SK-N-MC (cell line): Measurements from ENCODE around the gene TOMM7.
A peak's percentile ranks its signal among the peaks of the same experiment; 100 is the strongest.

Source experiments
- DNase-seq: peaks from one replicate; pipeline ENCODE4 v3.0.0-alpha.2; 2011; ENCODE audit warnings: low read depth, low spot score
- H3K27ac ChIP-seq: fragments of 200-600 bp; sonication (generic); 2 replicates; pipeline ENCODE4 v1.5.1; 2016; ENCODE audit warnings: mixed run types
- H3K36me3 ChIP-seq: fragments of 200-600 bp; sonication (generic); 2 replicates; pipeline ENCODE4 v1.6.1; 2017; ENCODE audit warnings: antibody characterized with exemption, low read length, mixed read lengths; ENCODE audit not compliant: insufficient read depth
- H3K4me3 ChIP-seq: fragments of 200-600 bp; sonication (generic); 2 replicates; pipeline ENCODE4 v1.5.1; 2016
- H3K9ac ChIP-seq: fragments of 200-600 bp; sonication (generic); 2 replicates; pipeline ENCODE4 v1.8.0; 2017; ENCODE audit warnings: mixed run types, mixed read lengths; ENCODE audit not compliant: insufficient read length
- H3K9me3 ChIP-seq: fragments of 200-600 bp; sonication (generic); 2 replicates; pipeline ENCODE4 v1.6.1; 2017; ENCODE audit warnings: low read depth, mild to moderate bottlenecking, antibody characterized with exemption, low read length, moderate library complexity, mixed read lengths
- EZH2 ChIP-seq: fragments of 200-600 bp; sonication (generic); IDR thresholded peaks from one replicate; pipeline ENCODE4 v1.6.1; 2017; ENCODE audit warnings: antibody characterized with exemption
- FOXP2 ChIP-seq: optimal IDR thresholded peaks from 2 replicates; pipeline ENCODE3; 2011; ENCODE audit warnings: mild to moderate bottlenecking, moderate library complexity; ENCODE audit not compliant: insufficient read depth; ENCODE audit errors: extremely low read length, control extremely low read depth
- POLR2AphosphoS5 ChIP-seq: IDR thresholded peaks from 2 replicates; pipeline ENCODE4 v1.6.1; 2012; ENCODE audit warnings: mild to moderate bottlenecking, low read depth, low read length, borderline replicate concordance

Gene TOMM7

DNA sequence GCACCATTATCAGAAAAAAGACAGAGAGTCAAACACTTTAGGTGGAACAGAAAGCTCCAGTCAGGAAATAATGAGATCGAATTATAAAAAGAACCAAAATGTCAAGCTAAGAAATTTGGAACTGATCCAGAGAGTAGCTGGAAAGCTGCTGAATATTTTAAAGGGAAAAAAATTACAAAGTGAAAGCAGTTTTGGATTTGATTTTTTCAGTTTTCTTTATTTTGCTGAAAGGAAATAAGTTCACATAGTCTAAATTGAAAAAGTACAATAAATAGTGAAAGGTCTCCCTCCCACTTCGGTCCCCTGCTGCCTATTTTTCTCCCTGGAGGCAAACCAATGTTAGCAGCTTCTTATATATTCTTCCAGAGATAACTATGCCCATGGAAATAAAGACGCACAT is 11.3 kb upstream of the TOMM7 start:
- Histone ChIP-seq H3K27ac (peak overlapping the region; percentile 93), H3K9me3 (no peaks in the 10 kb centered on the region), H3K9ac (peak overlapping the region; percentile 49), H3K4me3 (peak overlapping the region; percentile 69), H3K36me3 (no peaks in the 10 kb centered on the region)
- TF ChIP-seq EZH2 (no peak), POLR2AphosphoS5 (no peak), FOXP2 (no peak)
- peak; percentile 53 for DNase-seq

DNA sequence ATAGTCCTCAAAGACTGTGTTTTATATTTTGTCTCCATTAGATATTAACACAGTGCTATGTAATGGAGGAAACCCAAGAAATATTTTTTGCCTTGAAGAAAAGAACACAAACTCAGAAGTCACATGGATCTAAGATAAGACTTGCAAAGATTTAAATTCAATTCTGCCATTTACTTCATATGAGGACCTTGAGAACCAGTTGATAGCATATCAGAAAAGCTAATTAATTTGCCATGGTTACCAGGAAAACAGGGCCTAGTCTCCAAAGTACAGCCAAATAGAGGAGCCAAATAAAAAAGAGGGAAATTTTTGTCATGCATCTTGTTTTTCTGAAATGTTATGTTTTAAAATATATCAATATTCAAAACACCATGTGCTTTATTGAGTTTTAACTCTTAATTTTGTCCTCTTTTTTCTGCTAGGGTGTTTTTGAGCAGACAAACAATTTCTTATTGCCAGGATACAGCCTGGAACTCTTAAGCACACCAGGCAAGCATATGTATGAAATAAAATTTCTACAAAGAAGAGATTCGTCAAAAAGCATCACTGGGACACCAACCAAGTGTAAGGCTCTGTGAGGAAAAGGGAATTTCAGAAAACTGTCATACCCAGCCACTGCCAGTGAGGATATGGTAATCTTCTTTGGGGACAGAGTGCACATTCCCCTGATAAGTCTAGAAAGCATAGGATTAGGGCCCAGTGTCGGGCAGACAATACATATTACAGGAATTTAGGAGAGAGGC is 10.6 kb upstream of the TOMM7 start:
- no peak for TF ChIP-seq FOXP2
- no peak for TF ChIP-seq EZH2
- TF ChIP-seq POLR2AphosphoS5: no peak
- no peak for DNase-seq
- Histone ChIP-seq H3K4me3 (peak overlapping the region; percentile 69), H3K36me3 (no peaks in the 10 kb centered on the region), H3K9ac (peak overlapping the region; percentile 49), H3K9me3 (no peaks in the 10 kb centered on the region), H3K27ac (peak overlapping the region; percentile 93)

DNA sequence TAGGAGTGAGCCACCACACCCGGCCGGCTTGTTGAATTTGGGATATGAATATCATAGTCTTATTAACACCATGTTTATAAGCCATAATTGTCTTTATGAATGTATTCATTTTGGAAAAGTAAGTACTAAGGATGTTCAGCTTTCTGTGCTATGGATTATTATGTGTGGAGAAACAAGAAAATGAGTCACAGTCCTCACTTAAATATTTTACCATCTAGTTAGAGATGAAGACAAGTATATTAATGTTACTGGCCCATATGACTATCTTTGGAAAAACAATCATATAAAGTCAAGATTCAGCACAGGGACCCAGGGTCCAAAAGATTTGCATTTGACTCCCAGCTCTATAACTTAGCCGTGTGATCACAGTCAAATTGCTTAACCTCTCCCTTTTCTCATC is 9.8 kb upstream of the TOMM7 start:
- no peak overlapping the region for H3K9ac ChIP-seq
- peak overlapping the region; percentile 93; the same call in 1 of the 2 replicates for H3K27ac ChIP-seq
- no peaks in the 10 kb centered on the region for H3K9me3 ChIP-seq
- no peak overlapping the region for H3K4me3 ChIP-seq
- no peaks in the 10 kb centered on the region for H3K36me3 ChIP-seq
- no peak for DNase-seq
- TF ChIP-seq POLR2AphosphoS5: no peak
- TF ChIP-seq FOXP2: no peak
- no peak for TF ChIP-seq EZH2

DNA sequence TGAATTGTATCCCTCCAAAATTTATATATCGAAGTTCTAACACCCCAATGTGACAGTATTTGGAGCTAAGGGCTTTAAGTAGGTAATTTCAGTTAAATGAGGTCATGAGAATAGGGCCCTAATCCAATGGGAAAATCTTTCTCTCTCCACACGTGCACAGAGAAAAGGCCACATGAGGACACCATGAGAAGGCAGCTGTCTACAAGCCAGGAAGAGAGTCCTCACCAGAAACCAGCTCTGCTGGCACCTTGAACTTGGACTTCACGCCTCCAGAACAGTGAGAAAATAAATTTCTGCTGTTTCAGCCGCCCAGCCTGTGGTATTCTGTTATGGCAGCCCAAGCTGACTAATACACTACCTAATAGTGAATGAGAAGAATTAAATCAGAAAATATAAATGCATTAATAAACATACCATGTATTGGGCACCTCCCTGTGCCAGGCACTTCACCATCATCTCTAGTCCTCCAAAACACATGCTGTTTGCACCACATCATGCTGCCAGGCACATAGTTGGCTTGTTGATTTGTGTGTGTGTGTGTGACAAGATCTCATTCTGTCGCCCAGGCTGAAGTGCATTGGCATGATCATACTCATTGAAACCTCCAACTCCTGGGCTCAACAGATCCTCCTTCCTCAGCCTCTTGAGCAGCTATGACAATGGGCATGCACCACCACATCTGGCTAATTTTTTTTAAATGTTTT is 9.1 kb upstream of the TOMM7 start:
- no peaks in the 10 kb centered on the region for H3K9me3 ChIP-seq
- H3K27ac ChIP-seq: no peak overlapping the region
- no peak for TF ChIP-seq POLR2AphosphoS5
- TF ChIP-seq EZH2: no peak
- no peak for TF ChIP-seq FOXP2

DNA sequence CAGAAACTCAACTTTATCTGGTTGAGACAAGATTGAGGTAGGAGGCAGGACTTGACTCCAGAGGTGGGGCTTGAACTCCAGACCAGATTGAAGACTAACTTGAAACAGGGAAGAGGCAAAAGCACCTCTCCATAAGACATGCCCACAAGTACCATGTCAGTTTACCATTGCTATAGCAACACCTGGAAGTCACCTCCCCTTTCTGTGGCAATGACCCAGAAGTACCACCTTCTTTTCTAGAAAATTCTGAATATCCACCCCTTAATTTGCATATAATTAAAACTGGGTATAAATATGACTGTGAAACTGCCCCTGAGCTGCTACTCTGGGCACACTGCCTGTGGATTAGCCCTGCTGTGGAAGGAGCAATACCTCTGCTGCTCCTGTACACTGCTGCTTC is 4.9 kb upstream of the TOMM7 start:
- no peak overlapping the region for H3K9ac ChIP-seq
- 0 out of 2 replicates have a peak overlapping the region, but pooled peaks have one; percentile 46 for H3K27ac ChIP-seq
- no peaks in the 10 kb centered on the region for H3K36me3 ChIP-seq
- no peaks in the 10 kb centered on the region for H3K9me3 ChIP-seq
- TF ChIP-seq FOXP2 (no peak), POLR2AphosphoS5 (no peak), EZH2 (no peak)
- no peak for DNase-seq
- H3K4me3 ChIP-seq: no peak overlapping the region

More for the DNA sequence above, 9.1 kb upstream of the TOMM7 start:
- DNase-seq: no peak
- Histone ChIP-seq H3K4me3 (no peak overlapping the region), H3K9ac (no peak overlapping the region), H3K36me3 (no peaks in the 10 kb centered on the region)

DNA sequence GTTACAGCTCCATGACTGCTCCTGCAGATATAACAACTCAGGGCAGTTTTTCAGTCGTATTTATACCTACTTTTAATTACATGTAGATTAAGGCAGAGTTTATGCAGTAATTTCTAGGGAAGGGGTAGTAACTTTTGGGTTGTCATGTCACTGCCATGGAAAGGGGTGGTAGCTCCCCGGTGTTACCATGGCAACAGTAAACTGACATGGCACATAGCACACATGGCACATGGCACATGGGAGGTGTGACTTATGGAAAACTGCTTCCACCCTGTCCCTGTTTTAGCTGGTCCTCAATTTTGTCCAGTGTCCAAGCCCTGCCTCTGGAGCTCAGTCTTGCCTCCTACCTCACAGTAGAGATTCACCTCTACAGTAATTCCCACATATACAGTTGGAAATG is 3.9 kb upstream of the TOMM7 start:
- H3K9ac ChIP-seq: no peak overlapping the region
- no peaks in the 10 kb centered on the region for H3K9me3 ChIP-seq

DNA sequence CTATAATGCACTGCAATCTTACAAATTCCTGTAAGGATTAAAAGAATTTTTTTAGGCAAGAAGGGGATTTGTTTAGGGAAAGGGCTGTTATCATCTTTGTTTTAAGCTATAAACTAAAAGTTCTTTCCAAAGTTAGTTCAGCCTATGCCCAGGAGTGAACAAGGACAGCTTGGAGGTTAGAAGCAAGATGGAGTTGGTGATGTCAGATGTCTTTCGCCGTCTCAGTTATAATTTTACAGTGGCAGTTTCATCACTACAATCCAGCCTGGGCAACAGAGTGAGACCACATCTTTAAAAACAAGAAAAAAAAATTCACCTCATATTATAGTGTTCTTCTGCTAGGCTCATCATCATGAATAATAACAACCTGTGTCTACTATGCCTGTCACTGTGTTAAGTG is 2.1 kb upstream of the TOMM7 start:
- H3K36me3 ChIP-seq: peaks cover 3% of the 10 kb centered on the region; the same call in 1 of the 2 replicates
- no peak overlapping the region for H3K9ac ChIP-seq
- TF ChIP-seq FOXP2: no peak
- TF ChIP-seq EZH2: no peak
- no peak for TF ChIP-seq POLR2AphosphoS5
- DNase-seq: no peak
- no peak overlapping the region for H3K4me3 ChIP-seq
- no peak overlapping the region for H3K27ac ChIP-seq
- no peaks in the 10 kb centered on the region for H3K9me3 ChIP-seq

More for the DNA sequence above, 3.9 kb upstream of the TOMM7 start:
- no peak overlapping the region for H3K4me3 ChIP-seq
- no peak for TF ChIP-seq POLR2AphosphoS5
- TF ChIP-seq EZH2: no peak
- TF ChIP-seq FOXP2: no peak
- H3K36me3 ChIP-seq: no peaks in the 10 kb centered on the region
- DNase-seq: no peak
- no peak overlapping the region for H3K27ac ChIP-seq

DNA sequence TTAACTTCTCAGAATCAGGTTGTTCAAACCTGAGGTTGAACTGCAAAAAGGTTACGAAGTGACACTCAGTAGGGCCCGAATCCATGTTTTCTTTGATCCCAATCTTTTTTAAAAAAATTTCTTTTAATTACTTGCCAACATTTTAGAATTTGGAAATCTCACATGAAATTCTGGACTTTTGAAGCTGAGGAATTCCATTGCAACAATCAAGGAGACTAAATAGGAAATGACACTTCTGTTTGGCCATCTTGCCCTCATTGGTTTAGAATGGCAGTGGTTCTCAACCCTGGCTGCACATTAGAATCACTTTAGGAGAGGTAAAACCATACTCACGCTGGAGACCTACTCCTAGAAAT is 471 bp upstream of the TOMM7 start:
- TF ChIP-seq POLR2AphosphoS5 (no peak), EZH2 (no peak)
- Histone ChIP-seq H3K27ac (peak overlapping the region; percentile 42; the same call in 1 of the 2 replicates), H3K36me3 (peaks cover 6% of the 10 kb centered on the region; the same call in 1 of the 2 replicates), H3K9me3 (no peaks in the 10 kb centered on the region), H3K4me3 (peak overlapping the region; percentile 90), H3K9ac (peak overlapping the region; percentile 77)
- no peak for DNase-seq
